Ishikawa (cell line): ENCODE data around the gene SRP54.
A peak's percentile ranks its signal among the peaks of the same experiment; 100 is the strongest.

ENCODE experiments used
- CEBPB ChIP-seq: IDR thresholded peaks from 2 replicates; pipeline ENCODE4 v1.6.1; 2012
- CREB1 ChIP-seq: IDR thresholded peaks from 2 replicates; pipeline ENCODE4 v1.6.1; 2012; ENCODE audit warnings: low read depth
- EGR1 ChIP-seq: IDR thresholded peaks from 2 replicates; pipeline ENCODE4 v1.6.1; 2012
- EP300 ChIP-seq: IDR thresholded peaks from 2 replicates; pipeline ENCODE4 v1.6.1; 2012; ENCODE audit warnings: borderline replicate concordance
- FOXM1 ChIP-seq: IDR thresholded peaks from 2 replicates; pipeline ENCODE4 v1.6.1; 2012; ENCODE audit warnings: low read depth, borderline replicate concordance
- NFIC ChIP-seq: IDR thresholded peaks from 2 replicates; pipeline ENCODE4 v1.6.1; 2012
- RAD21 ChIP-seq: IDR thresholded peaks from 2 replicates; pipeline ENCODE4 v1.6.1; 2012; ENCODE audit warnings: low read depth
- TAF1 ChIP-seq: IDR thresholded peaks from 2 replicates; pipeline ENCODE4 v1.6.1; 2012; ENCODE audit warnings: low read depth, mild to moderate bottlenecking
- TCF12 ChIP-seq: IDR thresholded peaks from 2 replicates; pipeline ENCODE4 v1.6.1; 2012; ENCODE audit warnings: low read depth
- TEAD4 ChIP-seq: IDR thresholded peaks from 2 replicates; pipeline ENCODE4 v1.6.1; 2012
- YY1 ChIP-seq: IDR thresholded peaks from 2 replicates; pipeline ENCODE4 v1.6.1; 2012; ENCODE audit warnings: low read depth
- ZBTB7A ChIP-seq: IDR thresholded peaks from 2 replicates; pipeline ENCODE4 v1.6.1; 2012; ENCODE audit warnings: low read depth
- TF ChIP-seq, protein P1 (sequence below): IDR thresholded peaks from 2 replicates; pipeline ENCODE4 v1.6.1; 2012; ENCODE audit warnings: low read depth, mild to moderate bottlenecking
- TF ChIP-seq, protein P2 (sequence below): IDR thresholded peaks from 2 replicates; pipeline ENCODE4 v1.6.1; 2012
- TF ChIP-seq, protein P3 (sequence below): IDR thresholded peaks from 2 replicates; pipeline ENCODE4 v1.6.1; 2012

The SRP54 gene

DNA sequence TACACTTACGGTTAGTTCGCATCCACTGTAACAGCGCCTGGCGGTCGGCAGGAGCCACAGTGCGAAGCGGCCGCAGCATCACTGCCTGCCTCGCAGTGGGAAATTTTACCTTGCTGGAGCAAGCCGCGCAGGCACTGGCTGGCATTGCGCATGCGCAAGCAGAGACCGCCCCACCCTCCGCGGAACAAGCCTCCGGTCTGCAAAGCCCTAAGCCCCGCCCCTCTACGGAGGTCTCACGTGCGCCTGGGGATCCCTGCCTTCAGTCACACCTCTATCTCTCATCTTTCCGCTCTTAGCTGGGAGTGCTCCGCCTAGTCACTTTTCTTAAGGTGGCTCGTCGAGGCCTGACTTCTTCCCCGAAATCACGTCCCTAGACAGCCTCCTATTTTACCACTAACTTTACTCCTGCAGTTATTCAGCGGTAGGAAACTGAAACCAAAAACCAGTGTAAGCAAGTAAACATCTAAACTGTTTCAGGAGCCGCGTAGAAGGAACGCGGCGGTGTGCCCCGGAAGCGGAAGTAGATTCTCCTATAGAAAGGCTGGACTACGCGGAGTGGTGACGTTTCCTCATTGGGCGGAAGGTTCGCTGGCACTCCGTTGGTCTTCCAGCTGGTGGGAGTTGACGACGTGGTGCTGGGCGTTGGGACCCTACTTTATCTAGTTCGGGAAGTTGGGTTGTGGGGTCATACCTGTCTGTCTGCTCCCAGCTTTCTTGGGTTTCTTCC lies at the start of gene SRP54:
TSS of gene SRP54 (plus strand) at position 572 of the 727 bp plus-strand sequence. CDS start 13,718 bp downstream, outside the sequence.
- TF ChIP-seq, protein P1, sequence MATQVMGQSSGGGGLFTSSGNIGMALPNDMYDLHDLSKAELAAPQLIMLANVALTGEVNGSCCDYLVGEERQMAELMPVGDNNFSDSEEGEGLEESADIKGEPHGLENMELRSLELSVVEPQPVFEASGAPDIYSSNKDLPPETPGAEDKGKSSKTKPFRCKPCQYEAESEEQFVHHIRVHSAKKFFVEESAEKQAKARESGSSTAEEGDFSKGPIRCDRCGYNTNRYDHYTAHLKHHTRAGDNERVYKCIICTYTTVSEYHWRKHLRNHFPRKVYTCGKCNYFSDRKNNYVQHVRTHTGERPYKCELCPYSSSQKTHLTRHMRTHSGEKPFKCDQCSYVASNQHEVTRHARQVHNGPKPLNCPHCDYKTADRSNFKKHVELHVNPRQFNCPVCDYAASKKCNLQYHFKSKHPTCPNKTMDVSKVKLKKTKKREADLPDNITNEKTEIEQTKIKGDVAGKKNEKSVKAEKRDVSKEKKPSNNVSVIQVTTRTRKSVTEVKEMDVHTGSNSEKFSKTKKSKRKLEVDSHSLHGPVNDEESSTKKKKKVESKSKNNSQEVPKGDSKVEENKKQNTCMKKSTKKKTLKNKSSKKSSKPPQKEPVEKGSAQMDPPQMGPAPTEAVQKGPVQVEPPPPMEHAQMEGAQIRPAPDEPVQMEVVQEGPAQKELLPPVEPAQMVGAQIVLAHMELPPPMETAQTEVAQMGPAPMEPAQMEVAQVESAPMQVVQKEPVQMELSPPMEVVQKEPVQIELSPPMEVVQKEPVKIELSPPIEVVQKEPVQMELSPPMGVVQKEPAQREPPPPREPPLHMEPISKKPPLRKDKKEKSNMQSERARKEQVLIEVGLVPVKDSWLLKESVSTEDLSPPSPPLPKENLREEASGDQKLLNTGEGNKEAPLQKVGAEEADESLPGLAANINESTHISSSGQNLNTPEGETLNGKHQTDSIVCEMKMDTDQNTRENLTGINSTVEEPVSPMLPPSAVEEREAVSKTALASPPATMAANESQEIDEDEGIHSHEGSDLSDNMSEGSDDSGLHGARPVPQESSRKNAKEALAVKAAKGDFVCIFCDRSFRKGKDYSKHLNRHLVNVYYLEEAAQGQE, result no peak
- TF ChIP-seq CREB1, result peak; percentile 76
- peak; percentile 60 for TF ChIP-seq TAF1
- no peak for TF ChIP-seq YY1
- no peak for TF ChIP-seq RAD21
- TF ChIP-seq EP300, result no peak
- TF ChIP-seq, protein P2, sequence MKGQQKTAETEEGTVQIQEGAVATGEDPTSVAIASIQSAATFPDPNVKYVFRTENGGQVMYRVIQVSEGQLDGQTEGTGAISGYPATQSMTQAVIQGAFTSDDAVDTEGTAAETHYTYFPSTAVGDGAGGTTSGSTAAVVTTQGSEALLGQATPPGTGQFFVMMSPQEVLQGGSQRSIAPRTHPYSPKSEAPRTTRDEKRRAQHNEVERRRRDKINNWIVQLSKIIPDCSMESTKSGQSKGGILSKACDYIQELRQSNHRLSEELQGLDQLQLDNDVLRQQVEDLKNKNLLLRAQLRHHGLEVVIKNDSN, result peak; percentile 86
- TF ChIP-seq FOXM1, result peak; percentile 29; the same call in 1 of the 2 replicates
- TF ChIP-seq TCF12, result 0 out of 2 replicates have a peak, but pooled peaks have one; percentile 32
- TF ChIP-seq ZBTB7A, result peak; percentile 66
- TF ChIP-seq TEAD4, result no peak
- TF ChIP-seq, protein P3, sequence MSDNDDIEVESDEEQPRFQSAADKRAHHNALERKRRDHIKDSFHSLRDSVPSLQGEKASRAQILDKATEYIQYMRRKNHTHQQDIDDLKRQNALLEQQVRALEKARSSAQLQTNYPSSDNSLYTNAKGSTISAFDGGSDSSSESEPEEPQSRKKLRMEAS, result peak; percentile 87
- no peak for TF ChIP-seq CEBPB
- TF ChIP-seq NFIC, result 0 out of 2 replicates have a peak, but pooled peaks have one; percentile 15
- TF ChIP-seq EGR1, result no peak

DNA sequence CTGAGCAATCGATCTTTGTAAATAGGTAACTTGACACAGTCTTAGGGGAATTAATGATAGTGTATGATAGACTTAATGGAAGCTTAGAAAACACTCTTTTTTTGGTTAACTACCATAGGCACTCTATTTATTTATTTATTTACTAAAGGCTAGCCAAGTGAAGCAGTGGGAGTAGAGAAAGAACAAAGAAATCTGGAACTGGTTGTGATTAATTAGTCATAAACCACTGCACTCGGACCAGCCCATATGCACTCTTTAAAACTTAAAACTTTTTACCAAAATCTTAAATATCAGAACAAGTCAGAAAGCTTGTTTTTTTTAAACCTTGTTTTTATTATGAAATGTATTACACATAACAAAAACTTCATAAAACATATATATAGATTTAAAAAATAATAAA lies 49.5 kb upstream of the SRP54 start:
- TF ChIP-seq, protein P1, result no peak
- TF ChIP-seq ZBTB7A (no peak), TCF12 (no peak), RAD21 (no peak), FOXM1 (no peak), YY1 (no peak), NFIC (no peak), TEAD4 (no peak), TAF1 (no peak), CEBPB (no peak)

DNA sequence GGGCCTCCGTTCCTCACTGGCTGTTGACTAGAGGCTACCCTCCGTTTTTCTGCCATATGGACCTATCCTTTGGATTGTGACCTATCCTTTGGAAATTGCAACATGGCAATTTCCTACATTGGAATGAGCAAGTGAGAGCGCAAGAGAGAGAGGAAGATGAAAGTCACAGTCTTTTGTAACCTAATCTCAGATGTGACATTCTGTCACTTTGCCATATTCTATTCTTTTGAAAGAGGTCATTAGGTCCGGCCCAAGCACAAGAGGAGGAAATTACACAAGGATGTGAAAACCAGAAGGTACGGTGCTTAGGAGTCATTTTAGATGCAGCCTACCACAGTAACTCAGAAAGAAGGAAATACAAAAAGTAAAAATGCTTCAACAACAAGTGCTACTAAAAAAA lies 47.3 kb upstream of the SRP54 start:
- TF ChIP-seq TAF1, result no peak
- TF ChIP-seq, protein P2, result no peak
- no peak for TF ChIP-seq NFIC
- no peak for TF ChIP-seq TEAD4
- no peak for TF ChIP-seq CREB1
- no peak for TF ChIP-seq CEBPB
- TF ChIP-seq, protein P3, result no peak
- no peak for TF ChIP-seq EP300
- no peak for TF ChIP-seq ZBTB7A
- no peak for TF ChIP-seq FOXM1
- no peak for TF ChIP-seq TCF12
- TF ChIP-seq YY1, result no peak
- TF ChIP-seq EGR1, result no peak
- TF ChIP-seq, protein P1, result no peak
- TF ChIP-seq RAD21, result no peak

DNA sequence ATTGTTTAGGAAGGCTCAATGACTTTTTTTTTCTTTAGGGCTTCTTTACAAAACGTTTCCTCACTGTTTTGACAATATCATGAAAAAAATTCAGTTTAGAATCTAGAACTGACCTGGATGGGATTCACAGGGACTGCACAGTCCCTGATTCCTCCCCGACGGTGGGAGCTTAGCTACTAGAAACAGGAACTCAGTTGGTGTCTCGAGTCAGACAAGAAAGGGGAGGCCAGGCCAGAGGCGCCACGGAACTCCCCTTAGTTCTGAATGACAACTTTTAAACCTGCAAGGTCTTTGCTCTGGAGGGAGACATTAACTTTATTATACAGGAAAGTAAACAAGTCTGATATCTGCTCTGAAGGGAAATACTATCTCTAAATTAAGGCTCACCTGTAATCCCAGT lies 45.4 kb upstream of the SRP54 start:
- no peak for TF ChIP-seq ZBTB7A
- TF ChIP-seq EP300, result no peak
- no peak for TF ChIP-seq TAF1
- no peak for TF ChIP-seq FOXM1
- TF ChIP-seq YY1, result no peak
- TF ChIP-seq RAD21, result no peak
- no peak for TF ChIP-seq NFIC
- TF ChIP-seq EGR1, result no peak
- TF ChIP-seq CEBPB, result no peak
- TF ChIP-seq, protein P2, result no peak
- TF ChIP-seq, protein P1, result no peak
- TF ChIP-seq, protein P3, result no peak
